Breast epithelium (tissue), 3 donors: Measurements from ENCODE around the gene PDE6A.

Experiments
- POLR2A ChIP-seq: fragments of 450-650 bp; IDR thresholded peaks from one replicate; pipeline ENCODE4 v1.6.1; 2016; ENCODE audit warnings: antibody characterized with exemption, mild to moderate bottlenecking, moderate library complexity
- POLR2AphosphoS5 ChIP-seq, 3 donors: sonication (generic); formaldehyde crosslinking; IDR thresholded peaks; one replicate each; pipeline ENCODE4 v1.6.1; 2017; ENCODE audit warnings: antibody characterized with exemption in 3 of 3

GRCh38 chr5:149930043-149930748, 14.4 kb downstream of the PDE6A start:
- TF ChIP-seq POLR2A (no peak), POLR2AphosphoS5 (IDR thresholded peaks at IDR 0.05) (no peak)
